GM21367 (cell line): Measurements from ENCODE around the gene POLA1.

ENCODE experiments used
- ATAC-seq: cut with Tn5 transposase; IDR thresholded peaks from one replicate; pipeline ENCODE4 v1.9.1; 2021; ENCODE audit not compliant: unreplicated experiment

POLA1 gene

DNA sequence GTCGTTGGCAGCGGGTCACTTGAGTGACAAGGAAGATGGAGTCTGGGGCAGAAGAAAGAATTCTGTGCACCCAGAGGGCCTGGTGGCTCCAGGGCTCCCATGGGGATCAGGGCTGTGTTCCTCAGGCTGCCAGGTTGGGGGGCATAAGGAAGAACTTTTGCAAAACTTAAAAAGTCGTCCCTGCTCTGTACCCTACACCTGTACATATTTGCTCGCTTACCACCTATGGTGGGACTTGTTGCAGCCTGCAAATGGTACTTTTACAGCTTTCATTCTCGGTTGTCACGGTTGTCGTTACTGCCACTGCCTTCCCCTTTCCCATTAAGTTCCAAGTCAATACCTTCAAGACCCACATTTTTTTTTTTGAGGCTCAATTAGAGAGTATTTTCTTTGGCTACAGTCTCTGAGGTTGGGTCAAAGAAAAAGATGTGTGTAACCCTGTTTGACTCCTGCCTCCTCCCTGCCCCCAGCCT is 312.9 kb downstream of the POLA1 start:
- no peak for ATAC-seq

DNA sequence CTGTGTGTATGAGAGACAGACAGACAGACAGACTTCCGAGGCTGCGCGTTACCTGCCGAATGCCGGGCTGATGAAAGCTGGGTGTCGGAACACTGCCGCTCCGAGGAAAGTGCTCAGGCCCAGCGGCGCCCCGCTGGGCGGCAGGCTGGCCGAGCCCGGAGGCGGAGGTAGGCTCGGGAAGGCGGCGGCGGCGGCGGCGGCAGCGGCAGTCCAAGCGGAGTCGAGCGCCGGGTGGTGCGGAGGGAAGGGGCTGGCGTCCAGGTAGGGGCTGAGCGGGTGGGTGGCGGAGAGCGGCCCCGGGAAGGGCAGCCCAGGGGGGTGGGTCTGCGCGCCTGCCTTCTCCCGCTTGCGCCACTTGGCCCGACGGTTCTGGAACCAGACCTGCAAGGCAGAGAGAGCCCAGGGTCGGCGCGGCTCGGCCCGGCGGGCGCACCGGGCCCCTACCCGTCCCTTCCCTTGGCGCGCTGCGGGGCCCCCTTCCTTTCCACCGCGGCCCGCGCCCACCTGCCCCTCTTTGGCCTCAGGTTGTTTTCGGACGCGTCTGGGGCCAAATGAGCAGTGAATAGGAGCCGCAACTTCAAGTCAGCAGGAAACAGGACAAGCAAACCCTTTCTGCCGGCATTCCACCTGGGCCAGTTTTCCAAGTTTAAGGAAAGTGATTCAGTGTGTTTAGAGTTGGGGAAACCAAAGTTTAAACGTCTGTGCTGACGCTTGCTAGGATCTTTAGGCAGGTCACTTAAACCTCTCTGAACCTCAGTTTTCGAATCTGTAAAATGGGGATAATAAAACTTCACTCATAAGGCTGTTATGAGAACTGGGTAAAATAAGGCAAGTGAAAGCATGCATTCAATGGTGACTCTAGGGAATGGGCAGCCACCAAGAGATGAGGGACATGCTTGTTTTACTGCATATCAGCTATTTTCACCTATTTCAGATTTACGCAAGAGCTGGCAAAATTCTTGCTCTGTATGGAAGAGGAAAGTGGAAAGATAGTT is 313.6 kb downstream of the POLA1 start:
- no peak for ATAC-seq

DNA sequence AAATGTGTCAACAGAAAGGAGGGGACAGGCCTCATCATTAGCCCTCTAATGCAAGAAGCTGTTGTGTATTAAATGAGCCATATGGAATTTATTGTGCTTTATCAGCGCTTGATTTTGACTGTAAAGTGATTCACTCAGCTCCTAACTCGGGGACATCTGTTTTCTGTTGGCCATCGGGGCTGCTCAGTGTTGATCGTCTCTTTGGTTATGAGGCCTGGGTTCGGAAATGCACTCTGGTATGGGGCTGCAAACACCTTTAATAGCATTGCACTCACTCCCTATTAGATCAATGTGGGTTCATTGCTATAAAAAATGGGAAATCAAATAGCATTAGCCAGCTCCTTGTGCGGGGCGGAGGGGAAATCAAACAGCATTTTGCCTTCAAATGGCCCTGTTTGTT is 315.7 kb downstream of the POLA1 start:
- ATAC-seq: no peak

DNA sequence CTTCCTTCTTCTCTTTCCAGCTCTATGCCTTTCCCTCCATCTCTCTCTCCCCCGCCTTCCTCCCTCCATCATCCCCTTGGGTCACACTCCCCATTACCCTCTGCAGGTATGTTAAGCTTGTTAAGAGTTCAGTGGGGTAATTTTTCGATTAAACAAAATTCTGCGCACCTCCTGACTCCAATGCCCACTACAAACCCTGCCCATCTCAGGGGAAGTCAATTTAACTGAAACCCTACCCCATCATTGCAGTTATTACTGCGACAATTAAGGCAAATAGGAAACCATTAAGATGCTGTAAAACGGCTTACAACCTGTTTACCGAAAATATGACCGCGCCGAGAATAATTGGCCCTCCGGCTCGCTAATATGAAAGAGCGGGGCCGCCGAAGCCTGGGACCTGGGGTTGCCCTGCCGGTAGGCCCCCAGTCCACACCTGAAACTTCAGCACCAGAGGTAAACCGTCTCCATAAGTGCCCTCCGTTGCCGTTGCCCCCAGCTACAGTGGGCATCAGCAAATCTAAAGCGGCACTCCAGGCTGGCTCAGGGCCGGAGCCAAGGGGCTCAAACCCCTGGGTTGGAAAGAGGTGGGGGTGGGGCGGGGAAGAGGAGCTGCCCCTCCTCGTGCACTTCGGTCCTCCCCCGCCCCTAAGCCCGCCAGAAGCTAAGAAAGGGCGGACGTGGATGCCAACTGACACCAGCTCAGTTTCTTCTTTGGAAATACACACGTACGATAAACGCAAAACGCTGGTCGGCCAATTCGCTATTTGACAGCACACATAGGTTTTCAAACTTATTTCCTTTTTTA is 317.3 kb downstream of the POLA1 start:
- no peak for ATAC-seq

DNA sequence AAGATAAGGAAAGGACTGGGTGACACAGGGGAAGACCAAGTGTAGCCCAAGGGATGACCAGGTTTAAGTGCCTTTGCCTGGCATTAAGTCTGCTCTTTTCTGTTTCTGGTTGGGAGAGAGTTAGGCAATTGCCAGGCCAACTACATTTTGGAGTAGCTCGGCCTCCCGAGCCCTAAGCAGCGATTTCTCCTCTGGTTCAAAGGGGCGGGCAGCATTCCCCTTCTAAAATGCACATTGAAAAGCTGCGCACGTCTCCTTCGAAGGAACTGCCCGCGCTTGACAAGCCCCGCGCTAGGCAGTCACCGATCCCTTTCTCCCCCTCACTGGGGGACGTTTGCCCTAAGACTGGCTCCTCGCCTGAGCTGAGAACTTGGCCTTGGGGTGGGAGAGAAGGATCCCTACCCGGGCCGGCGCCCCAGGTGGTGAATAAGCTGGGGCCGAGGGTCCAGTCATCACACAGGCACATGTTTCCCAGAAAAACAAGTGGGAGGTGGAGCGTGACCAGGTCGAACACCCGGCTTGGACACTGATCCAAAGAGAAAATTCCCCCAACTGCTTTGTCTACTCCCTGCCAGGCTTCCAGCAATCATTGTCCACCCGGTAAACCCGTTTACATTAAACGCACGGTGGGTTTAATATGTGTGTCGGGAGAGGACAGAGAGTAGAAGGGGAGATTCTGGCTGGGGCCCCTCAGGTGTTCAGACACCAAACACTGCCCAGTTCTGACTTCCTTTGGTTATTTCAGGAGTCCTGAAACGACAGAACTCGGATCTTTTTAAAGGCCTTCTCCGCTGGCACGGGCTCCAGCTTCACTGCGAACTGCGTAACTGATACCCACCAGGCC is 318.1 kb downstream of the POLA1 start:
- ATAC-seq: no peak

DNA sequence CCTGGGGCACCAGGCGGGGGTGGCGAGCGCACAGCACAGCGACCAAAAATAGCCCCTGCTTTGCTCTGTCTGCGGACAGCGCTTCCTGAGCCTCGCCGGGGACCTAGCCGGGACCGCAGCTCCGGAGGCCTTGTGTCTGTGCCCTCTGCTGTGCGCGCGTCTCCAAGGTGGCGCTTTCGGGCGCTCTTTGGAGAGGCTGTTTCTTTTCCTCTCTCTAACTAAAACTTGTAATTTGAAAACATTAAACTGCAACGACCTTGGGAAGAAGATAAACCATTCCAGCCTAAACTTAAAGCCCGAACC is 318.7 kb downstream of the POLA1 start:
- ATAC-seq: no peak

DNA sequence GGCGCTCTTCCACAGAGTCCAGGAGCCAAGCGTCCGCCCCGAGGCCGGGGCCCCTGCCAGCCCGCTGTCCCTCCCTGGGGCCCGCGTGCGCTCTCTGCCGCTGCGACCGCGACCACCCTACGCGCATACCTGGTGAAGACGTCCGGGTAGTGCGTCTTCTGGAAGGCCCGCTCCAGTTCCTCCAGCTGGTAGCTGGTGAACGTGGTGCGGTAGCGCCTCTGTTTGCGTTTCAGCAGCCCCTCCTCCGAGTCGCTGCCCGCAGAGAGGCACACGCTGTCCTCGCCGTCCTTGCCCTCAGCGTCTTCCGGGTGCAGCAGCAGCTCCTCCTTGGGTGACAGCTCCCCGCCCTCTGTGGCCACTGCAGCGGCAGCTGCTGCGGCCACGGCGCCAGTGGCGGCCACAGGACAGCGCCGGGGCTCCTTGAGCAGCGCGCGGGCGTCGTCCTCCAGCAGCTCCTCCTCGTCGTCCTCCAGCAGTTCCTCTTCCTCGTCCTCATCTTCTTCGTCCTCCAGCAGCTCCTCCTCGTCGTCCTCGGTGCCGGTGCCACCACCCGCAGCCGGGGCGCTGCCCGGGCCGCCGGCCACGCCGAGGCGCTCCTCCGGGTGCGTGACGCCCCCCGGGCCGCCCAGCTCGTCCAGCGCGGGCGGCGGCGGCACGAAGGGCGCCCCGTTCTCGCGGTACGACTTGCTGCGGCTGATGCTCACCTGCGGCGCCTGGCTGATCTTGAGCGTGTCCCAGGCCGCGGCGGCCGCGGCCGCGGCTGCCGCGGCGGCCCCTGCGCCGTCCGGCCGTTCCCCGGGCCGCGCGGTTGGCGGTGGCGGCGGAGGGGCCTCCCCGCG is 319.3 kb downstream of the POLA1 start:
- no peak for ATAC-seq

DNA sequence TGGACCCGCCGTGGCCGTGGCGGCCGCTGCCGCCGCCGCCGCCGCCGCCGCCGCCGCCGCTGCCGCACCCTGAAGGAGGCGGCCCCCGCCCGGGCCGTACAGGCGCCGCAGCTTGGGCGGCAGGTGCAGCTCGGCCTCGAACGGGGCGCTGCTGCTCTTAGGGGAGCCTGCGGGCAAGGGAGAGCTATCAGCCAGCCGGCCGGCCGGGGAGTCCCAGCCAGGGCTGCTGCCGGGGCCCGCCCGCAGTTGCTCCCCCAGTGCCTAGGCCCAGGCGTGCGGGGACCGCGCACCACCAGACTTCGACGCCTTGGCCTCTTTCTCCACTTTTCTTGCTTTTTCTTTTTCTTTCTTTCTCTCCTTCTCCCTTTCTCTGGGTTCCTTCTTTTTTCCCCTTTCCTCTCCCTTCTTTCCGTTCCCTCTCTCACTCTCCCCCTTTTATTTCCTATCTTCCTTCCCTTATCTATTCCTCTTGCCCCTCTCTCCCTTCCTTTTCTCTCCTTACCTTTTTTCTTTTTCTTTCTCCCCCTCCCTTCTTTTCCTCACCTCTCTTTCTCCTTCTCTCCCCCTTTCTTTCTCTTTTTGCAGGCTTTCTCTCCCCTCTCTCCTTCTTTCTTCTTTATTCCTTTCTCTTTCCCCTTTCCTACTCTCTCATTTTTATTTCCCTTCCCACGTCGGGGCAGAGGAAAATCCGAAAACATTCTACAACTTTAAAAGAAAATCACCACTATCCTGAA is 320.1 kb downstream of the POLA1 start:
- no peak for ATAC-seq

DNA sequence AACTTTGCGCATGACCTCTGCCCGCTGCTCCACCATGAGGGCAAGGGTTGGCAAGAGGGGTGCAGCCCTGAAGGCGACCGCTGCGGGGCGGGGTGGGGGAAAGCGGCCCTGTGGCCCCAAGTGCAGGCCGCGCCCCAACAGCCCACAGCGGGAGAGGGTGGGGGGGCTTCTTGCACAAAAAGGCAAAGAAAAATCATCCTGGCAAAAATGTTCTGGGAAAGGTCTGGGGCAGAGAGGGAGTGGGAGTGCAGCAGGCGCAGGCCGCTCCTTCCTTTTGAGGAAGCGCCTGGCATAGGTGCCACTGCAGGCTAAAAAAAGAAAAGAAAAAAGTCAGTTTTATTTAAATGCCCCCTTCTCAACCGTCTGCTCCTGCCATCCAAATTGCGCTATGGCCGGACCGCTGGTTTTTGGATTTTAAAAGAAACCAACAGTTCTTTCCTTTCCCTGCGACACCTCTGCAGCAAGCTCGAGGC is 320.7 kb downstream of the POLA1 start:
- no peak for ATAC-seq

DNA sequence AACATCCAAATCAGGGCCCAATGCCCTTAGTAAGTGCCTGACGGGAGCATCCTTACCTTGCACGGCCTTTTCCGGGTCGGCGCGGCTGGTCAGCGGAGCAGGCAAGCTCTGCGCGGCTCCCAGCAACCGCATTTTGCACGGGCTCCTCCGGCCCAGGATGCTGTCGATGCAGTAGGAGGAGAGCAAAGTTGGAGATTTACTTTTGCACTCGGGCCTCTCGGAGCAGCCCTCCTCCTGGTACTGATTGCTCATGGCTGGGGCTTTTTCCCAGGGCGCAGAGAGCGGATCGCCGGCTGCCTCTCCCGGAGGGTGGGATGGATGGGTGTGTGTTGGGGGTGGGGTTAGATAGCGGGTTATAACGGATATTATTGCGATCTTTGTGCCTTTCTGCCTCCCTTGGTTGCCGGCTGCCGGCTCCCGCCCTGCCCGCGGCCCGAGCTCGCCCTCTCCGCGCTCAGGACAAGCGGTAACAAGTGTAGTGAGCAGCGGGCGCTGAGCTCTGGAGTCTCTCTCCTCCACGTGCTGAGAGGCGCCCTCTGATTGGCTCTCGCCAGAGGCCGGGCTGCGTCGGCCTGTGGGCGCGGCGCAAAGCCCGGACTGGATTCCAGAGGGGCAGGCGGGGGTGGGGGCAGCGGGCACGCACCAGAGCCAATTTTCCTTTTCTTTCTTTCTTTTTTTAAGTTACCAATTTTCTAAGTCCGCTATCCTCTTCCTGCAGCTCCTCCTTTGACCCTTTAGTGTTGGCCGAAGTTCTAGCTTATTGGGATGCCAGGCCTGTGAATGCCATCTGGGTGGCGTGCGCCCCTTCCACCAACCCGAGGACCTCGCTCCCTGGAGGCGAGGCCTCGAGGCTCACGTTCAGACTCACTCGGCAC is 322.0 kb downstream of the POLA1 start, which contains the start of gene ARX:
Gene ARX (minus strand): TSS at position 480 of the 875 bp plus-strand sequence. CDS start 228 bp downstream, at position 252.
- no peak for ATAC-seq

DNA sequence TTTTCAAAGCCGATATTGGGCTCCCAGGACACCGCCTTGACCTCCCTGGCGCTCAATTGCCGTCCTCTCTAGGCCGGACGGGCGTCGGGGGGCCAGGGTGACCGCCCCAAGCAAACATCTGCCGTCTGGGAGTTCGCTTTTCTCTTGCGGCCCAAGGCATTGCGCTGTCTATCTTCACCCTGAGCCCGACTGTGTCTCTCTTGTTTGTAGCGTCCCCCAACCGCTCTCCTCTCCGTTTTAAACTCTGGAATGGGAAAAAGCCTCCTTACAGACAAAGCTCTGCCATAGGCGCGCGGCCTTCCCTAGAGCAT is 322.6 kb downstream of the POLA1 start:
- ATAC-seq: no peak

DNA sequence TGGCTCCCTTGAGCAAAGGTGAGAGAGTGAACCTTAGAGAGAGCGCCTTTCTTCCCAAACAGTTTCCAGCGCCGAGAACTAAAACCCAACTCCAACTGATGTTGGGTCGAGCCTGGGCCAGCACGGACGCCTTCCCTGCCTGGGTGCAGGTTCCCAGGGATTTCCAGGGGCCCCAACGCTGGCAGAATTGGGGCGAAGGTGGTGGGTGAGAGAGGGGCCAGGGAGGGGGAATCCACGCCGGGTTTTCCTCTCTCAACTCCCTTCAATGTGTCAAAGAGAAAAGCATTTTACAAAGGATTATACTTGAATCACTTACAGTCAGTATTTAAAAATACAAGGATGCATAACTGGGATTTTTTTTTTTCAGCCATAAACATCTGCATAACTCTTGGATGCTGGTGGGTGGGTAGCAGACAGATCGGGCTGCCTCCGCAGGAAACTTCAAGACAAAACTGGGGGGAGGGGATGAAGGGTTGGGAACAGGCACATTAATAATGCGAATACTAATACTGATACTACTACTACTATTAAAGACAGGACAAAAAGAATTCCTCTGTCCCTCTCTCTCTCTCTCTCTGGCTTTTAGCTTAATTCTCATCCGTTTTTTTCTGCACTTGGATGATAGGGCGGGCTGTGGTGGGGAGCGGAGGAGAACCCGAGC is 323.4 kb downstream of the POLA1 start:
- ATAC-seq: no peak

DNA sequence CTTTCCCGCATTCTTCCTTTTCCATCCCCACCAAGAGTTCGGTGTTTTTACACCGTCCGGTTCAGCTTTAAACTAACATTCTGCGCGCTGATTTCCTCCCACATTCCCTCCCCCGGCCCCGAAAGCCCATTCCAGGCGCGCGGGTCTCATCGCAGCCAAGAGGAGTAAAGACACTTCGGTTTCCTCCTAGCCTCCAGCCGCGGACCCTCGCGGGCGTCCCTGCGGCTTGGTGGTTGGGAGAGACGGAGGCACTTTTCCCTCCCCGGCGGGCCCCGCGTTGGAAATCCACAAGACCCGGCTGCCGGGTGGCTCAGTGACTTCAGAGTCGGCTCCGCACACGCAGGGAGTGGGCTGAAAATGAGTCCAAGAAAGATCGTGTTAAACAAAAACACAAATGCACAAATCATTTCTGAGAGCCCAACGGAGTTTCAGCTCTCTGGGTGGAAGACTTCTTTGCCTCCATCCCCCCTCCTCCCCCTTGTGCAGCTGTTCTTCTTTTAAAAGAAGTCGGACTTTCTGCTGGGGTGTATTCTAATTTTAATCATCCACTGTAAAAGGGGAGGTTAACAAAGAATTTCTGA is 324.0 kb downstream of the POLA1 start:
- ATAC-seq: no peak

DNA sequence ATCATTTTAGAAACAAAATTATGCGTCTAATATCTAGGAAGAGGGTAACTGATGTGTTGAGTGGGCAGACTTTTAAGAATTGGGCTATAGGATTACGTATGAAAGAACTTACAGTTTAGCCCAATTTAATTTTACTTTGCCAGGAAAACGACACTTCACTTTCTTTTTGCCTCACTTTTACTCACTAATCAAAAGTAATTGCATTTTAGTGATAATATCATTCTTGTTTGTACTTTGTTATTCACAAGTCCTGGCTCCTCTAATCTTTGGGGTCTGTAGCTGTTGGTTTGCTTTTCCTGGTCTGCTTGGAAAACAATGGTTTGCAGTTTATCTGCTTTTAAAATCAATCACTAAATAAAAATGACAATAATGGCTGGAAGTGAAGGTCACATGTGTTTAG is 325.0 kb downstream of the POLA1 start:
- ATAC-seq: no peak

DNA sequence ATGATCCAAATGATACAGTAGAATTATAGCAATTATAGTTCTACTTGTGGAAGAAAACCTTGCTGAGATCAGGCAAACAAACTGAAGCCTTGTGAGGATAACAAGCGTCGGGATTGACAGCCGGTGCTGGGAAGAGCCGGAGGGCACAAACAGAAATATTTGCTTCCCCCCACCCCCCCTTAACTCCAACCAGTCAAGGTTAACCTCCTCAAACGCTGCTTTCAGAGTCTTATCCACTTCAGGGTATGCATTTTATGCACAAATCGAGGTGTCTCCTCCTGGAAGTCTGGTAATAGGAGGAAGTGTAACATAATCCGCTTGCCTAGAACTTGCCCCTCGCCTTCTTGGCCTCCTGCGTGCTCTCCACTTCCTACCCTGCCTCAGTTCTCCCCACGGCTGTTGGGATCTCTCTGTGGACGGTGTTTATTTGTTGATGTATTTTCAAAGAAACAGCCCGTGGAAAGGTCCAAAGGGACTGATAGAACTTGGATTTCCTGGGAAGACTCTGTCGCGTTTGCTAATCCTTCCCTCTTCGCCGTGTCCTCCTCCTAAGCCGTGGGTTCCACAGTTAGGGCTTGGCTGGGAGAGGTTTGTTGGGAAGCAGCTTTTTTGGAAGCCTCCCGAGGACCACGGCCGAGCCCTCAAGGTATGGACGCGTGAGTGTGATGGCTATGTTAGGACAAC is 326.1 kb downstream of the POLA1 start:
- no peak for ATAC-seq

DNA sequence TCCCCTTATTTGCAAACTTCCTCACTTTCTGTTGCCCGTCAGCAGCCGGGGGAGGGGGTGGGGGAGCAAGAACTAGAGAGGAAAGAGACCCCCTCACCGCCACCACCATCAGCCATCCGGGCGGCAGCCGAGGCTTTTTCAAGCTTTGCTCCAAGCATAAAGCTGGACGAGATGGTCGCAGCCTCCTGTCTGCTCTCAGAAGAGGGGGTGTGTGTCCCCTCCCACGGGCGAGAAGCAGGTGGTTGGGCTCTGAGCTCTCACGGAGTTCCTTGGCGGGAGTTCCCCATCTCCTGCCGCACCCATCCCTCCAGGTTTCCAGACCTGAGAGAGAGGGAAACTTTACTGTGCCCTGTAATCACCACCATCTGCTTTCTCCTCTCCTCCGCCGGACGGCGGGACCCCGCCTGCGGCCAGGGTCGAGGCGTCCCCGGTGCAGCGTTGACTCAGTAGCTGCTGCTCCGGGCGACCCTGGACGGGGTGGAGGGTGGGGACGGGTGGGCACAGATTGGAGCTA is 326.7 kb downstream of the POLA1 start:
- no peak for ATAC-seq

DNA sequence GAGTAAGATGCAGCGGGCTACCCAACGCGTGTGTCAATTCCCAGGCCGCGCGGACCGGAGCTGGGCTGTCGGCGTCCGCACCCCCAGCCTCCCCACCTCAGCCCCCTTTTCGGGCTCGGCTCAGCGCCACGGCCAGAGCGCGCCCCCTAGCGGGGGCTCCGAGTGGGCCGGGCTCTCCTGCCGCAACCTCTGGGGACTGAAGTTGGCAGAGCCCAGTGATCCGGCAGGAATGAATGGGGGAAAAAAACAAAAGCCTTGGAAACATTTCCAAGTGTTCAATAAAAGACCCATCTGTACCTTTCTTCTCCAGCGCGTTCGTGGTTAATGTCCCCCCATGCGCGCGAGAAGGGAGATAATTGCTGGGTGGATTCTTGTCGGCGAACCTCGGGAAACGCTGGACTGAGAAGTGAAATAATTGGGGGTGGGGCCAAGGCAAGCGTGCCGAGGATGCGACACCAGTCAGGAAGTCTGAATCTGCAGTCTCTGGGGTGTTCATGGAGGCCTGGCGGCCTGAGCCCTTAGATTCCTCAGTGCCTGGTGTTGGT is 327.3 kb downstream of the POLA1 start:
- ATAC-seq: no peak
